Adipocyte (in vitro differentiated cells): ENCODE data around the gene TPM3.
"Not testable (repeated sequence)": the region's sequence is repeated elsewhere in the genome, so short reads cannot be mapped to it uniquely, and the experiment has no call there.

Experiments
- DNase-seq: peaks from one replicate; pipeline ENCODE4 v3.0.0-alpha.2; 2015; ENCODE audit warnings: low read depth
- H3K27me3 ChIP-seq: replicated peaks from 2 replicates; pipeline ENCODE4 v1.7.0; 2013; ENCODE audit warnings: mild to moderate bottlenecking, low read length, moderate library complexity; ENCODE audit not compliant: control insufficient read depth, insufficient read depth
- H3K36me3 ChIP-seq: 2 replicates; pipeline ENCODE4 v1.7.0; 2013; ENCODE audit warnings: low read length, mild to moderate bottlenecking, moderate library complexity; ENCODE audit not compliant: control insufficient read depth, insufficient read depth, severe bottlenecking
- H3K4me1 ChIP-seq: 2 replicates; pipeline ENCODE4 v1.7.0; 2013; ENCODE audit warnings: mild to moderate bottlenecking, low read length, moderate library complexity; ENCODE audit not compliant: control insufficient read depth, insufficient read depth
- H3K4me3 ChIP-seq: 2 replicates; pipeline ENCODE4 v1.7.0; 2013; ENCODE audit warnings: mild to moderate bottlenecking, low read length, moderate library complexity
- H3K9ac ChIP-seq: 2 replicates; pipeline ENCODE4 v1.7.0; 2013; ENCODE audit warnings: mild to moderate bottlenecking, low read length, moderate library complexity
- H3K9me3 ChIP-seq: 2 replicates; pipeline ENCODE4 v1.7.0; 2013; ENCODE audit warnings: mild to moderate bottlenecking, low read length, moderate library complexity; ENCODE audit not compliant: control insufficient read depth

The TPM3 gene

DNA sequence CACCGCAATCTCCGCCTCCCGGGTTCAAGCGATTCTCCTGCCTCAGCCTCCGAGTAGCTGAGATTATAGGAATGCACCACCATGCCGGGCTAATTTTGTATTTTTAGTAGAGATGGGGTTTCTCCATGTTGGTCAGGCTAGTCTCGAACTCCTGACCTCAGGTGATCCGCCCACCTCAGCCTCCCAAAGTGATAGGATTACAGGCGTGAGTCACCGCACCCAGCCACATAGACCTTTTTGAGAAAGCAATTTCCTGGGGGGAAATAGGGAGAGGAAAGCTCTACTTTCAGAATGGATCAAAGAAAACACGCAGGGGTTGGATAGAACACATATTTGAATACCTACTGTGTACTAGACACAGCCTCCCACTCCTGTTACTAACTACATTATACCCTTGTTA, 13.9 kb upstream of the TPM3 start:
- H3K27me3 ChIP-seq: not testable (repeated sequence)

DNA sequence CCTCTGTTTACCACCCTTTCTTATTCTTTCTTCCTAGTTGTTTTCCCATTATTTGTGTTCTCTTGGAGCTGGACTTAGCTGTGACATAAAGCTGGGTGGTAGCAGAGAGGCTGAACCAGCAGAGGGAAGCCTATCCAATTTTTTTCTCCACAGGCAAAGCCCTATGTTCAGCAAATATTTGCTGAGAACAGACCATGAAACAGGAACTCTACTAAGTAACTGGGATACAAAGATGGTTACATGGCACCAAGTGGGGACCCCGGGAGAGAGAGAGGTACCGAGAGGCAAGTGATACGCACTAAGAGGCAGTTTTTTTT, 7.6 kb upstream of the TPM3 start:
- no peak overlapping the region for H3K9ac ChIP-seq
- peaks cover 18% of the 10 kb centered on the region for H3K4me1 ChIP-seq
- H3K4me3 ChIP-seq: no peak overlapping the region
- DNase-seq: no peak
- H3K27me3 ChIP-seq: peaks cover 8% of the 10 kb centered on the region
- H3K9me3 ChIP-seq: no peaks in the 10 kb centered on the region
- H3K36me3 ChIP-seq: no peaks in the 10 kb centered on the region

More for the DNA sequence above, 13.9 kb upstream of the TPM3 start:
- H3K9me3 ChIP-seq, DNase-seq, H3K9ac ChIP-seq, H3K4me1 ChIP-seq, H3K4me3 ChIP-seq: not testable (repeated sequence)
- H3K36me3 ChIP-seq: peaks cover 49% of the 10 kb centered on the region

DNA sequence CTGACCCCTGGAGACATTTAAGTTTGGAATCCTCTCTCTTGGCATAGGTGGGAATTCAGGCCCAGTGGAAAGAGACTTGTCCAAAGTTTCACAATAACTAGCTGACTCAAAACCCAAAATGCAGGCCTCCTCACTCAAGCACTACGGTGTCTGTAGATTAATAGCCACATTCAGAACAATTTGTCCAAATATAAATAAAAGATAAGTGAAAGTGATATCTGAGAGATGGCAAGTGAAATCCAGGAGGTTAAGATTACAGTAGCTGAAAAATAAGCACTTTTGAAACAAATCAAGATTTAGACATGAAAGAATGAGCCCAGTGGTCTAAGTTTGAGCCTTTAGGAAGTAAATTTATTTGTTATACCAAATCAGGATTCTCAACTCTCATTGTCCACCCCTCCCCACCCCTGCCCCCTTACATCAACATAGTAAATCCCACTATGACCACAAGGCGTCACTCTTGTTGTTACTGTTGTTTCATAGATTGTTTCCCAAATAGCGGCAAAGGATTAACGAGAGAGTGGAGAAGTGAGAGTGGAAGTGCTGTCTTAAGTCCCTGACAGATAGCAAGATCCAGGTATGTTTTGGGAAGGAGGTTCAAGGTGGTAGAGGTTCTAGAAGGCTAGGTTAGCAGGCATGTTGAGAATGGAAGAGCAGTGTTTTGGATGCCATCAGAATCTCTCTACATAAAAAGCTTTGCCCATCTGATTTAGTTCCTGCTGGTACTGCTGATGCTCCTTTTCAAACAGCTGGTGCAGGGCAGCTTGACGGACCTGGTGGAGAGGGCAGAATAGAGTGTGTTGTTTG, 7.1 kb upstream of the TPM3 start:
- Histone ChIP-seq H3K36me3 (no peaks in the 10 kb centered on the region), H3K4me1 (peaks cover 18% of the 10 kb centered on the region), H3K9ac (no peak overlapping the region), H3K9me3 (no peaks in the 10 kb centered on the region), H3K4me3 (no peak overlapping the region), H3K27me3 (peaks cover 8% of the 10 kb centered on the region)
- peak; percentile 87 for DNase-seq

DNA sequence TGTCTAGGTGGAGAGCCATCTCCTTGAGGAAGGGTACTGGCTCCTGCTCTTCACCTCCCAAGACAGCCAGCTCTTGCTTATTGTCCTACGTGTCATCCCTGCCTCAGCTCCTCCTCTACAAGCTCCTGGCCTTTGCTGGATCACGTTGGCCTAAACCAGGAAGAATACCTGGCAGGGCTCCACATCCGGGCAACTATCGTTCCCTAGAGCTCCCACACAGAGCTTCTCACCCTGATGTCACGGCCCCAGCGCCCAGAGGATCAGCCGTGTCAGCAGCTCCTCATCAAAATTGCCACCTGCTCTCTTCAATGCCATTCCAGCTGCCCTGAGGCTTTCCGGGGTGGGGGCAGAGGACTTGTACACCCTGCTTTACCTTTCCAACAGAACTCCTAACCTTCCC, 1.9 kb upstream of the TPM3 start:
- Histone ChIP-seq H3K27me3 (peaks cover 32% of the 10 kb centered on the region), H3K4me1 (peaks cover 13% of the 10 kb centered on the region), H3K4me3 (no peak overlapping the region), H3K36me3 (no peaks in the 10 kb centered on the region), H3K9ac (no peak overlapping the region), H3K9me3 (no peaks in the 10 kb centered on the region)
- no peak for DNase-seq

DNA sequence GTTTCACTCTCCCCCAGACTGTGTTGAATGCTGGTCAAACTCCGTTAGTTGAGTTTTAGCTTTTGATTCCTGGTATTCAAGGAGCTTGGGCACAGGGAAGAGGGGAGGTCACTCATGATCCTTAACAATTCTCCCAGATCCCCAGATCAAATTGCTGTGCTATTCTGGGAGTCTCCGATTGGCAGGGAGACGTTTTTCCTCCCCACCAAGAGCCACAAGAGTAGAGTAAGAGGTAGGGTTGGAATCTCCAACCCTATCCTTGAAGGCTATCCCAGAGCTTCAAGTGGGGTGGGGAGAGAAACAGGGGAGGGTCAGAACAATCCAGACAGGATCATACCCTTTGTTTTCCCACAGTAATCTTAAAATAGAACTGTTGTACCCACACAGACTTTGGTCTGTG, 576 bp upstream of the TPM3 start:
- Histone ChIP-seq H3K4me3 (no peak overlapping the region), H3K4me1 (peaks cover 13% of the 10 kb centered on the region), H3K9me3 (no peaks in the 10 kb centered on the region), H3K9ac (no peak overlapping the region), H3K36me3 (no peaks in the 10 kb centered on the region), H3K27me3 (peaks cover 32% of the 10 kb centered on the region)
- no peak for DNase-seq

DNA sequence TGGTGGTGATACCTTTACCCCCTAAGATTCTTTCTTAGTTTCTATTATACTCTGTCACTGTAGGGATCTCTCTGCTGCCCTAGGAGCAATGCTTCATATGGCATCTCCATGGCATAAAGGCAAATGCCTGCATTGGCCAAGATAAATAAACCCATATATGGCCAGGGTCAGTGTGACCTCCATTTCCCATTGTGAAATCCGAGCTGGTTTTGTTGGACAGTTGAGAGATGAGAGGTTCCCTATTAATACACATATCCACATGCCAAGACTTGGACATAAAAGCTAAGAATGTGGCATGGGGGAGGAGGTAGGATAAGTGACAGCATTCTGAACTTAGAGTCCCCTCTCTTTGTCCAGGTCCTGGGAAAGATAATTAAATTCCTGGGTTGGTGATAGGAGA, 1.4 kb downstream of the TPM3 start:
- Histone ChIP-seq H3K9ac (no peak overlapping the region), H3K36me3 (no peaks in the 10 kb centered on the region), H3K27me3 (peaks cover 32% of the 10 kb centered on the region), H3K4me1 (peaks cover 9% of the 10 kb centered on the region), H3K4me3 (no peak overlapping the region), H3K9me3 (no peaks in the 10 kb centered on the region)
- DNase-seq: peak; percentile 29

DNA sequence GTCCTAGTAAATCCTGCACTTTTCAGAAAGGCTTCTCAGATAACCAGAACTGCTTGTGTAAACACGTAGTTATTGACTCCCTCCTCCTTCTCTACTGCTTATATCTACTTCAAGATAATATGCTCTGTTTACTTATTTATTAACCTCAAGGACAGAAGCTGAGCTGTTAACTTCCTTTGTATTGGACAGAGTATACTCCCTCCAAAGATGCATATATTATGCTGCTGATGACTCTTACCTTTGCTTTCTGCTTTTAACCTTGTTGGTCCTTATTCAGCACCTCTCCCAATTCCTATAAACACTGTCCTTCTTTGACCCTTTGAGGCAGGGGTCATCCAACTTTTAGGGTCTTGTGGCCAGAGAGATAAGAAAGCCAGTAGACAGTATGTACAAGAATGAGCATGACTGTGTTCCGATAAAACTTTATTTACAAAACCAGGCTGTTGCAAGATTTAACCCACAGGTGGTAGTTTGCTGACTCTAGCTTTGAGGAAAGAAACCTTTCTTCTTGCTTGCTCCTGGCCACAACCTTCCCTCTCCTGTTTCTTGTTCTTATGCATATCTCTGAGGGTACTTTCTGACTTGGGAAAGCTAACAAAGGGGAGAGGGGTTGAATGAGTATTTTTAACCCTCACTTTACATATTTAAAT, 4.9 kb downstream of the TPM3 start:
- H3K4me3 ChIP-seq: no peak overlapping the region
- peaks cover 9% of the 10 kb centered on the region for H3K27me3 ChIP-seq
- H3K9ac ChIP-seq: no peak overlapping the region
- peaks cover 14% of the 10 kb centered on the region for H3K4me1 ChIP-seq
- no peaks in the 10 kb centered on the region for H3K36me3 ChIP-seq
- no peak for DNase-seq
- H3K9me3 ChIP-seq: no peaks in the 10 kb centered on the region

DNA sequence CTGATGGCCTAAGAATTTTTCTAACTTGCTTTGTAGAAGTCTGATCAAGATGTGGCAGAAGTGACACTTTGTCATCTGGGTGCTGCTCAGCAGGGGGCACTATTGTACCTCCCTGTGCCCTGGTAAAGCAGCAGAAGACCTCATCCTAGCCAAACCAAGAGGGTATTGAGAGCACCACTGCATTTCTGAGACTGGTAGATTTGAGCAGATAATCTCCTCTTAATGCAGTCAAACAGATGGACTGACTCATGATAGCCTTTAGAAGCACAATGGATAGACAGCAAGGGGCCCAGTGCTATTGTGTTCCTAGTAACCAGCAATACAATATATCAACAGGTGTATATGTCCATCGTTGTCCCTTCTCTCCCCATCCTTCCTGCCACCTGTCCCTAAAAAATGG, 5.7 kb downstream of the TPM3 start:
- no peak overlapping the region for H3K9ac ChIP-seq
- peaks cover under 1% of the 10 kb centered on the region for H3K27me3 ChIP-seq
- no peaks in the 10 kb centered on the region for H3K9me3 ChIP-seq
- H3K36me3 ChIP-seq: no peaks in the 10 kb centered on the region
- DNase-seq: peak; percentile 34
- no peak overlapping the region for H3K4me3 ChIP-seq
- H3K4me1 ChIP-seq: peaks cover 17% of the 10 kb centered on the region

DNA sequence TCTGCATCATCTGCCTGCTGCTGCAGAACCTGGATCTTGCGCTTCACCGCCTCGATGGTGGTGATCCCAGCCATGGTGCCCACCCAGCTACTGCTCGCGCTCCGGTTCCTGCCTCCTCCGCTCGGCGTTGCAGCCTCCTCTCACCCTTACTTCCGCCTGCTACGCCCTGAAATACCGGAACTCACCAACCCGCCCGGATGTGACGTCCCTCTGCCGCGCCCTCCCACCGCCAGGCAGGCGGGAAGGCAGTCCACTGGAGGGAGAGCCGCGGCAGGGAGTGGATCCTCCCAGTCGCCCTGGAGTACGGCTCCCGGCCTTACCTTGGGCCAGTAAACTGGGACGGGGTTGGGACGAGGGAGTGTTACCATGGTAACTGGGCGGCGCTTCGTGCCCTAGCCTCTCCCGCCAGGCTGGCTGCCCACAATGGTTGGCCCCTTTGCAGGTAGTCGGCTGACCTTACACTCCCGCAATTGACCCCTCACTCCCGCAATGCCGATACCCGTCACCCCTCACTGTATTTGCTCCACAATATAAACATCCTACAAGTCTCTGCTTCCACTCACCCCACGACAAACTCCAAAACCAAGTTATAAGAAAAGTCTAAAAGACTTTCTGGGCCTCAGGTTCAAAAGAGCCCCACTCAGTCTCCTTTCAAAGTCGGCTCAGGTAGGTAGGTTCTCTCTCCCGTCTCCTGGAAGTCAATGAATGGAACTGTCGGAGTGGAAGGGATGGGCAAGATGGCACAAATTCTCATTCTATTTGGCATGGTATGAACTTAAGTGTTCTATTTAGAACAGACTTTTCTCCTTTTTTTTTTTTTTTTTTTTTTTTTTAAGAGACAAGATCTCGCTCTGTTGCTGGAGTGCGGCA, 8.6 kb downstream of the TPM3 start:
- Histone ChIP-seq H3K4me1 (peaks cover 29% of the 10 kb centered on the region), H3K36me3 (no peaks in the 10 kb centered on the region), H3K4me3 (peak overlapping the region; percentile 96), H3K27me3 (no peaks in the 10 kb centered on the region), H3K9me3 (no peaks in the 10 kb centered on the region), H3K9ac (peak overlapping the region; percentile 91)
- peak; percentile 98 for DNase-seq

DNA sequence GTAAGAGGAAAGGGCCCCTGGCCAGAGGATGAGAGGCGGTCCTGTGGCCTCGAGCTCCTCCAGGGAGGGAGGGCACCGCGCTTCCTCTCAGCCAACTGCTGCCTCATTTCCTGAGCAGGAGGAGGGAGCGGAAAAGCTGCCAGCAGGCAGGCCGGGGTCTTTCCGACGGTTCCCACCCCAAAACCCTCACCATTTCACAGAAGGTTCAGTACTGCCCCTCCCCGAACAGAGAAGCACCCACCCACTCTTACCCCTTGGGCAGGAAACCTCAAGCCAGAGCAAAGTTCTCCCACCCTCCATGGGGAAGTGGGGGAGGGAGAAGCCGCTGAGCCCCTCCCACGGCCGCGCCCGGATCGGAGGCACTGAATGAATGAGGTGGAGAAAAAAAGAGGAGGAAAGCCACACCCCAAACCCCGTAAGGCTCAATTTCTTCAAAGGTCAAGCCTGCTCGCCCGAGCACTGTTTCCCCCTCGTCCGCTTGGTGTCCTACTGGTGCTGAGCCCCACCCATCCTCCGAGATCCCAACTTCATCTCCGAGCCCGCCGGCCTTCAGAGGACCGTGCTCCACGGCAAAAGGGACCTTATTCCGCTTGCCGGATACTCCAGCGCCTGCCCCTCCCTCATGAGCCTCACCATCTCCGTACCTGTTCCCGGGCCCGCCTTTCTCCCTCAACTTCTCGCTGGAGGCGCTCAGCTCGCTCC, 9.4 kb downstream of the TPM3 start:
- Histone ChIP-seq H3K27me3 (no peaks in the 10 kb centered on the region), H3K4me3 (peak overlapping the region; percentile 96)
- peak; percentile 84 for DNase-seq

DNA sequence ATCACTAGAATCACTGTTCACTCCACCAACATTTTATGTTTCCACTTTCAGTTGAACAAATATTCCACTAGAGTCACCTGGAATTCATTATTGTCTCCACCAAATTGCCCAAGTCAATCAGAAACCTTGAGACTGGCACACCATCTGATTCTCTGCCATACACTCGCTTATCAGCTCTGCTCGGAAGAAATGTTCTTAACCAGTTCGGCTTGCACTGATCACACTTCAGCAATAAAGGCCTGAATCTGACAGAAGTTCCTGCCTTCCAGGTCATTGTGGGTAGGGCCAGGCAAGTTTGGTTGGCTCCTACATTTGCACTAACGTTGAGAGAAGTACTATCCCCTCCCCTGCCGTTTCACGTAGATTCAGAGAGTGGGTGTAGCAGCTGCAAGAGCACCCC, 10.0 kb downstream of the TPM3 start:
- Histone ChIP-seq H3K9ac (peak overlapping the region; percentile 91), H3K9me3 (no peaks in the 10 kb centered on the region), H3K27me3 (no peaks in the 10 kb centered on the region), H3K36me3 (no peaks in the 10 kb centered on the region), H3K4me1 (peaks cover 42% of the 10 kb centered on the region), H3K4me3 (peak overlapping the region; percentile 96)
- peak; percentile 63 for DNase-seq

More for the DNA sequence above, 9.4 kb downstream of the TPM3 start:
- no peaks in the 10 kb centered on the region for H3K36me3 ChIP-seq
- H3K9me3 ChIP-seq: no peaks in the 10 kb centered on the region
- peaks cover 36% of the 10 kb centered on the region for H3K4me1 ChIP-seq
- H3K9ac ChIP-seq: peak overlapping the region; percentile 91
